Central memory CD4-positive, alpha-beta T cell (primary cell): ENCODE measurements around the gene CALHM1.
"Not testable (repeated sequence)": the region's sequence is repeated elsewhere in the genome, so short reads cannot be mapped to it uniquely, and the experiment has no call there.

Experiments used
- DNase-seq: peaks from one replicate; pipeline ENCODE4 v3.0.0; 2022

CALHM1 gene

DNA sequence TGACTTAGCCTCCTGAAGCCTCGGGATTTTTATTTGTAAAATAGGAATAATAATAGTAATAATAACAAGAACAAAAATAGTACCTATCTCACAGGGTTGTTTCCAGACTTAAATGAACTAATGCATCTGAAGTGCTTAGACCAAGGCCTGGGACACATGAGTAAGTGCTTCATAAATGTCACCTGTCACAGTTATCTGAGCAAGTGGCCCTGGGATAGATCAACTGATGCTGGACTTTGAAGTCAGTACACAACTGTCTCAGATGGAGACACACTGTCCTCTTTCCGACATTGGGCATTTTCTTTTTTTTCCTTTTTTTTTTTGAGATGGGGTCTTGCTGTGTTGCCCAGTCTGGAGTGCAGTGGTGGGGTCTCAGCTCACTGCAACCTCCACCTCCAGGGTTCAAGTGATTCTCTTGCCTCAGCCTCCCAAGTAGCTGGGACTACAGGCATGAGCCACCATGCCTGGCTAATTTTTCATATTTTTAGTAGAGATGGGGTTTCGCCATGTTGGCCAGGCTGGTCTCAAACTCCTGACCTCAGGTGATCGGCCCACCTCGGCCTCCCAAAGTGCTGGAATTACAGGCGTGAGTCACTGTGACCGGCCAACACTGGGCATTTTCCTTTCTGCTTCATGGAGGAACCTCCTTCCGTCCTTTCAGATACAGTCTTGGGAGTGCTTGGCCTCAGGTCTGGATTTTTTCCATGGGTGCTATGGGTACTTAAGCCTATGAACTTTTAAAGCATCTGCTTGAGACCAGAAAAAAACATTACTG is 28.1 kb upstream of the CALHM1 start:
- DNase-seq: not testable (repeated sequence)

- peak; percentile 63 for DNase-seq
Measured at GRCh38 chr10:103481974-103482531, 23.4 kb upstream of the CALHM1 start.

GRCh38 chr10:103480521-103480920 is 21.8 kb upstream of the CALHM1 start:
- no peak for DNase-seq

DNA sequence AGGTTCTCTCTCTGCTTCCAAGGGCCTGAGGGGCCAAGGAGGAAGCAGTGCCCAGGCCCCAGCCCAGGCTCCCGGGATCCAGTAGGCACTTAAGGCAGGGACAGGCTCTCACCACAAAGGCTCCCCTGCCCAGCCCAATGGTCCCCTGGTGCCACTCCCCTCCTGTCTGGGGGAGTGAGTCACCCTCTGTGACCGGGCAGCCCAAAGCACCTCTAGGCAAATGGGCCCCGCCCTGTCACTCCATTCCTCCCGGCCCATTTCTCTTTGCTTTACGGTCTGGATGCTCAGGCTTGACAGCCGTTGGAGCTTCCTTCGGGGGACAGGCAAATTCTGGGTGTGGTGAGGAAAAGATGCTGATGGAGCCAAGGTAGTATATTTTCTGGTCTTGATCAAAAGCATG is 20.4 kb upstream of the CALHM1 start, which contains the start of gene CALHM3:
Gene CALHM3, minus strand, starts transcription at position 106 of the 400 bp plus-strand sequence. CDS start 208 bp downstream, outside the sequence.
- no peak for DNase-seq

- DNase-seq: no peak
Measured at GRCh38 chr10:103478671-103479070, 20.0 kb upstream of the CALHM1 start.

DNA sequence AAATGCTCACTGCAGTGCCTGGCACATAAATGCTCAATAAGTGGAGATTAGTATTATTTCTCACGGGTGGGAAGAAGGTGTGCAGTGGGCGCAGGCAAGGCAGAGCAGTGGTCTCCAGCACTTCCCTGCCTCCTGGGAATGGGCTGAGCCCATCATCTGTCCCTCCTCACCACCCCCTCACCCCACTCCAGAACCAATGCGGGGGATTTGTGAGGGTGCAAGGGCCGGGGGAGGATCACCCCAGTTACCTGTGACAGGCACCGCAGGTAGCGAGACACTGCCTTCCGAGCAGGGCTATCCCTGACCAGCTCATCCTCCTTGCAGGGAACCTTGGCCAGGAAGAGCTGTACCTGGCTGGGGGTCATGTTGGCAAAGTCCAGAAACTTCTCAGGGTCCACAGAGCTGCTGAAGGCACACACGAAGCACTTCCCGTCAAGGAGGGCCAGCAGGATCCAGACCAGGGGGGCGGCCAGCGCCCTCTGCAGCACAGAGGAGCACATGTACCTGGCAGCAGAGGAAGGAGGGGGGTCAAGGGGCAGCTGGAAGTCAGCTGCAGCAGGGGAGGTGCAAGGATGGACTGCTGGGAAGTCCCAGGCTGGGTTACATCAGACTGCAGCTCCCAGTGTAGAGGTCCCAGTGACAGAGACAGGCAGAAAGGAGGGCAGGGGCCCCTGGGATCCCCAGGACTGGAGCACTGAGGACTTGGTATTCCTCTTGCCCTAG is 17.5 kb upstream of the CALHM1 start:
- DNase-seq: no peak

DNA sequence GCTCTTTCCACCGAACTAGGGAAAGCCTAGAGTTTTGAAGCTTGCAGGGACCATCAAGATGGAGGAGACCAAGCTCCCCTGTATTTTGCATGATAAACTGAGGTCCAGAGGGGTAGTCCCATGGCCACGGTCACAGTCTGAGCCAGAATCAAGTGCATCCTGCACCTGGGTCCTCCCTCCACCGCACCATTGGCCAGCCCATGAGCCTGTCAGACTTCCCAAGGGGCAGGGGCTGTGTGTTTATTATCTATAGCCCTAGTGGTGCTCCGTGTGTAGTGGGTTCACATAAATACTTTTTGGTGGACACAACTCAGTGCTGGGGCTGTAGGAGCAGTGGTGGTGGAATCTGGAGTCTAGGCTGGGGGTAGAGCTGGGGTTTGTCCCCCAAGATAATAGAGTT is 16.7 kb upstream of the CALHM1 start:
- no peak for DNase-seq

- DNase-seq: no peak
Measured at GRCh38 chr10:103474077-103474476, 15.4 kb upstream of the CALHM1 start.

- no peak for DNase-seq
Measured at GRCh38 chr10:103473261-103473671, 14.6 kb upstream of the CALHM1 start.

GRCh38 chr10:103472005-103472404 is 13.3 kb upstream of the CALHM1 start:
- DNase-seq: no peak

GRCh38 chr10:103470761-103471653 is 12.3 kb upstream of the CALHM1 start:
- peak; percentile 67 for DNase-seq

GRCh38 chr10:103469201-103469600 is 10.5 kb upstream of the CALHM1 start:
- no peak for DNase-seq

- DNase-seq: no peak
Measured at GRCh38 chr10:103467406-103467805, 8.7 kb upstream of the CALHM1 start.

- DNase-seq: no peak
Measured at GRCh38 chr10:103466734-103467133, 8.0 kb upstream of the CALHM1 start.

DNA sequence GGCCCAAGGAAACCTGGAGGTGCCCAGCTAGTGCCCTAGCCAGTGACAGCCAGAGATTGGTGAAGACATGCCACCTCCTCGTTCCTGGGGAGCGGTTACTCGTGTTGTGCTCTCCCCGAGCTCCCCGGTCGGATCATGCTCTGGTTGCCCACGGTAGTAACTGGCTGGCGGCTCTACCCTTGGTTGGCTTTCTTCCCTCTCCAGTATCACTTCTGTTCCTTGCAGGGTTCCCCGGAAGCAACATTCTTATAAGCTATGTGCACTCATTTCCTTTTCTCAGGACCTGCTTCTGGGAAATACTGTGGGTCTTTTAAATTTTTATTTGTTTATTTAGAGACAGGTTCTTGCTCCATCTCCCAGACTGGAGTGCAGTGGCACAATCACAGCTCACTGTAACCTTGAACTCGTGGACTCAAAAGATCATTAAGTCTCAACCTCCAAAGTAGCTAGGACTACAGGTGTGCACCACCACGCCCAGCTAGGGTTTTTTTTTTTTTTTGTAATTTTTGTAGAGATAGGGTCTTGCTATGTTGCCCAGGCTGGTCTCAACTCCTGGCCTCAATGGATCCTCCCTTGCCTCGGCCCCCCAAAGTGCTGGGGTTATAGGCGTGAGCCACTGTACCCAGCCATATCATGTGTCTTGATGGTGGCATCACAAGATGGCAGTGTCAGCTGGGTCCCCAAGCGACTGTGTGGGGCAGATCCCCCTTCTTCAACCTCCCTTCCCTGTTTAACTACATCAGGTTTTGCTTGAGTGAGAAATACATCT is 6.9 kb upstream of the CALHM1 start:
- DNase-seq: no peak

GRCh38 chr10:103463499-103463898 is 4.8 kb upstream of the CALHM1 start:
- no peak for DNase-seq

GRCh38 chr10:103459615-103460014 is 915 bp upstream of the CALHM1 start:
- no peak for DNase-seq

DNA sequence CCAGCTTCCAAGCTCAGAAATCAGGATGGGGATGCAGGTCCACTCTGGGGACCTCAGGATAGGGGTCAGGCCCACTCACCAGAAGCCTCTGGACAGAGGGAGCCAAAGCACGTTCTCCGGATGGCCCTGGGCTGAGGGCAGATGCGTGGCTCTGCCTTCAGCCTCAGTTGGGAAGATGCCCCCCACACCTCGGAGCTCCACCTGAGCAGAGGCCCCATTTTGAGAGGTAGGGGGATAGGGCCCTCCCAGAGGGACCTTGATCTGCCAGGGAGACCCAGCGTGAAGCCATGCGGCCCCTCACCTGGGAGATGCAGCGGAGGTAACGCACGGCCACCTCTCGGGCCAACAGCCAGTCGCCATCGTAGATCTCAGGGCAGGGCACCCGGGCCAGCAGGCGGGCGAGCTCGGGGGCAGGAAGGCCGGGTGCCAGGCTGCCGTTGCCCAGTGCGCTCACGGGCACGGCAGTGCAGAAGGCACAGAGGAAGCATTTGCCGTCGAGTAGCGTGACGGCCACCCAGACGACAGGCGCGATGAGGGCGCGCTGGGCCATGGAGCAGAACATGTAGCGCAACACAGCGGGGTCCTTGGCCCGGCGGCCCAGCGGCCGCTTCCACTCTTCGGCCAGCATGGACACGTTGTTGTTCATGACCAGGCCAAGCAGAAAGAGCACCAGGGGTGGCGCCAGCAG is 660 bp downstream of the CALHM1 start:
- DNase-seq: no peak

DNA sequence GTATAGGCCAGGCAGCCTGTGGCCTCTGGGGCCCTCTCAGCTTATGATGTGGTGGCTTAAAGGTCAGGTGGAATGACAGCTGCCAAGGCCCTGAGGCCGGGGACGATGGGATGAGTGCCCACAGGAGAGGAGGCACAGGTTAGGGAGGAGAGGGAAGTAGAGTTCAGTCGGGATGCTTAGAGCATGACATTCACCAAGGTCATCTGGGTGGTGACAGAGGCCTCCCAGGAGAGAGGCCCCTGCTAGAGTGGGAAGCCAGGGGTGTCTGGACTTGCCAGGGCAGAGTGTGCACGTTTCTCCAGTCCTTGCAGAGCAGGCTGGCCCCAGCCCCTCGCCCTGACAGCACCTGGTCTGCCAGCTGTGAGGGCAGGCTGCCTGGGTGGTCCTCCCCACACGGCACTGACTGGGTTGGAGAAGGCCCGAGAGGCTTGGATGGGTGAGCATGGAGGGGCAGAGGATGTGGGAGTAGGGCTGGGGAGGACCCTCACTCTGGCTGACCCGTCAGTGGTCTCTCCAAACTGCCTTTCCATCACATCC is 1.5 kb downstream of the CALHM1 start:
- DNase-seq: no peak

- DNase-seq: no peak
Measured at GRCh38 chr10:103456074-103456660, 2.5 kb downstream of the CALHM1 start.

DNA sequence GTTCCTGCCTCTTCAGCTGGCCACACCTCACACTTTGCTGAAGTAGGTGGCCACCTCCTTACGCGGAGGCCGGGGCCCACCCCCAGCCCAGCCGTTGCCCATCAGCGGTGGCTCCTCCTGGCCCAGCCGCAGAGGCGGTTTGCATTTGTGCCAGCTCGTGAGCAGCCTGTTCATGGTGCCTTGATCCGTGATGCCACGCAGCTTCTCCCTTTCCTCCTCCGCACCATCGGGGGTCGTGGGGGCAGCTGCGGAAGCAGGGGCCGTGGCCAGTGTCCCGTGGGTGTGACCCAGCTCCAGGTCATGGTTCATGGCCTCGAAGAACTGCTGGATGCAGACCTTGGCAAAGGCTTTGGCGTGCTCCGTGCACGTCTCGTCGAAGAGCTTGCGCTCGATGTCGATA is 3.5 kb downstream of the CALHM1 start:
- DNase-seq: no peak
